NCI-H2196 (cell line): Measurements from ENCODE around the gene GALNT18.

ENCODE experiments used
- DNase-seq: peaks from one replicate; lab custom pipeline; 2025; ENCODE audit not compliant: unreplicated experiment; lab: John Stamatoyannopoulos, UW

Gene GALNT18

DNA sequence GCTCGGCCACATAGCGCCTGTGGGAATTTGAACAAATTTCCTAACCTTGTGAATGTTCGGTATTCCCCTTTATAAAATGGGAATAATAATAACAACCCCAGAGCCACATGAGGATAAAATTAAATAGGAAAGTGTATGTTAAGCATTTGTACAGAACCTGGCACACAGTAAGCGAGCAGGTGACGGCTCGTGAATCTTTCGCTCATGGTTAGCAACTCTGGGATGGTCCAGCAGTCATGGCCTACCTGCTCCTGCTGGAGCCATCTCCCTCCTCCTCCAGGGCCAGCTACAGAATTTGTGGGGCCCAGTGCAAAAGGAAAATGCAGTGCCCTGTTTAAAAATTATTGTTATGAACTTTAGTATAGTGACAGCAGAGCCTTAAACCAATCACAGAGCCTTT lies 180.3 kb downstream of the GALNT18 start:
- no peak for DNase-seq

- DNase-seq: no peak
Measured at GRCh38 chr11:11441091-11441490, 180.7 kb downstream of the GALNT18 start.

- no peak for DNase-seq
Measured at GRCh38 chr11:11440144-11440543, 181.7 kb downstream of the GALNT18 start.

DNA sequence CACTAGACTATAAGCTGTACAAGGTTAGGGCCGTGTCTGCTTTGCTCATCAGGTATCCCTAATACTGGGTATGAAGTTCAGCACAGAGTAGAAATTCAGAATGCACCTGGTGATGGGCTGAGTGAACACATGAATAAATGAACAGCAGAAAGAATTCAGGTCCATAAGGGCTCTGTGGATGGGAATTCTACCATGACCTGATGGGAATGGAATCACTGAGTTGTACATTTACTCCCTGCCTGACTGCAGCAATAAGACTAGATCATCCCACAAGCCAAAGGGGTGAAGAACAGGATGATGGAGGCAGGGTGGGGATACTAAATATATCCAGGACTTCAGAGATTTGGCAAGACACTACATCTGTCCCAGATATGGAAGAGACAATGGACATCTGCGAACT lies 182.2 kb downstream of the GALNT18 start:
- DNase-seq: no peak

GRCh38 chr11:11436715-11437313 lies 185.0 kb downstream of the GALNT18 start:
- DNase-seq: no peak

DNA sequence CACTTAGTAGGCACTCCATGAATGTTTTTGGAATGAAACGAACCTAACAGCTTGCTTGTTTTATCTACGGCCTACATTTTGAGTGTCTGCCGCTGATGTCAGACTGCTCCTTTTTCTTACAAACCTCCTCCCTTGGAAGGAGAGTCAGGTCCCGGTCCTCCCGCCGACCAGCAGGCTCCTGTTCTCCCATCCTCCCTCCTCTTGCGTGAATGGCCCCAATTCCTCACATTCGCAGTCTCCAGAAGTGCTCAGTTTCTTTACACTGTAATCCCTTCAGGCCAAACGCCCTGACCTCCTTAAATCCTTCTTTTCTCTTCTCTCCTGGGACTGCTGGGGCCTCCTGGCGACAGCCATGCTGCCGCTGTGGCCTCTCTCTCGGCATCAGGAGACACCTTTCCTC lies 186.2 kb downstream of the GALNT18 start:
- no peak for DNase-seq

- DNase-seq: no peak
Measured at GRCh38 chr11:11433960-11434359, 187.8 kb downstream of the GALNT18 start.

DNA sequence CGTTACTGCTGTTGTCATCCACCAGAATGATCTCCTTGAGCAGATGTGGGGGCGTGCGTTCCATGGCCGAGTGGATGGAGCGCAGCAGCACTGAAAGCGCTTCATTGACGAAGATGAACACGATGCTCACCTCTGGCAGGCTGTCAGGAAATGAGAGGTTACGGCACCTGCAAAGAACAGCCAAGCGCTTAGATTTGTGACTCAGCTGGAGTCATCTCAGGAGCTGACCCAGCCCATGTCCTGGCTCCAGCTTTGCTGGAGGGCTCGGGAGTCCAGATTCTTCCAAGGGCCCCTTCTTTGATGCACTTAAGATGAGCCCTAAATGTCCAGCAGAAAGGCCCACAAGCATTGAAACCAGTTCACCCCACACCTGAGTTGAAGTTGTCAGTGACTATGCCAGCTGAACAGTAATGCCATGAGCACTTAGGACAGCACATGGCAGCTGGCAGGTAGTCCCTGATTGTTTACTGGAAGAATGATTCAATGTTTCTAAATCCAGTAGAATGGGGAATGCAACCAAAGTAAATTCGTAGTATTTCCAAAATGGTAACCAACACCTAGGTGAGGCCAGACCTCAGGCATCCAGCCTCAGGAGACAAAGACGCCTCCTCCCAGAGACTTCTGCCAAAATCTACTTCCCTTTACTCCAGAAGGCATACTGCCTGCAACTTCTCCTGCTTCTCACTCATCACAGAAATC lies 189.0 kb downstream of the GALNT18 start:
- DNase-seq: no peak

GRCh38 chr11:11430431-11430830 lies 191.4 kb downstream of the GALNT18 start:
- no peak for DNase-seq

GRCh38 chr11:11428714-11429113 lies 193.1 kb downstream of the GALNT18 start:
- DNase-seq: no peak

- no peak for DNase-seq
Measured at GRCh38 chr11:11427542-11427941, 194.3 kb downstream of the GALNT18 start.

GRCh38 chr11:11427140-11427539 lies 194.7 kb downstream of the GALNT18 start:
- no peak for DNase-seq

DNA sequence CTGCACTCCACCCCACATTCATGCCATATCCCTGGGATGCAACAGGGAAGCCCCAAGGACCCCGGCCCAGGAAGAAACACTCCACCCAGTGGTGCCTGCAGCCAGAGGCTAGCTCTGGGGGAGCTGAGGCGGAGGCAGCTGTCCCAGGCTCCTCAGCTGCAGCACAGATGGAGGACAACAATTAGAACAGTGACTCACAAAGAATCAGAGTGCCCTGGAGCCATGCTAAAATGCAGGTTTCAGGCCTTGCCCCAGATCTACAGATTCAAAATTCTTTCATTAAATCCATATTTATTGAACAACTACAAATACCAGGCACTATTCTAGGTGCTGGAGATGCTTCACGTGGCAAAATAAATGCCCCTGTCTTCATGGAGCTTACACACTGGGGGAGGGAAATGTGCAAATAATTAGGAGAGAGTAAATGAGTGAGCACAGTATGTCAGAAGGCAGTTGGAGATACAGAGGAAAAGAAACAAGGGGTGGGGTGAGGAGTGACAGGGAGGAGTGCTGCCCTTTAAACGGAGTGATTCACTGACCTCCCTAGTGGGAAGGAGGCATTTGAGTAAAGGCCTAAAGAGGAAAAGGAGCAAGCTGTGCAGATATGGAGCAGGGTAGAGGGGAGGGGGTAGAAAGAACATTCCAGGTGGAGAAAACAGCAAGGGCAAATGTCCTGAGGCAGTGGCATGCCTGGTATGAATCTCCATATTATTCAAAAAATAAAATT lies 195.4 kb downstream of the GALNT18 start:
- no peak for DNase-seq

DNA sequence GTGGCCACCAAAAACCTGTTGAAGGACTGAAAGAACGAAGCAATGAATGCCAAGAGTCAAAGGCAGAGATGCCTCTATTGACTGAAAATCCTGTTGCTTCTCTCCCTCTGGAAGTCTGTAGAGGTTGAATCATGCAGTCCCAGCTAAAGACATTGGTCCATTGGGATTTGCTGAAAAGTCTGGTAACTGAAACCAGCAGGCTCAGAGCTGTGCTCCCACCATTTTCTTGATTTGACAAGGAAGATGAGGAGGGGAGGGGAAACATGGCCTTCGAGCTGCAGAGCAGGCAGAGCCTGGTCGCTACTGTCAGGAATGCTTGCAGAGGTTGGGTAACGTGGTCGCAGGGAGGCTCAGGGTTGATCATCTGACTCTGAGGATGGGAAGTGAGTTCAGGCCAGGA lies 196.0 kb downstream of the GALNT18 start:
- no peak for DNase-seq

DNA sequence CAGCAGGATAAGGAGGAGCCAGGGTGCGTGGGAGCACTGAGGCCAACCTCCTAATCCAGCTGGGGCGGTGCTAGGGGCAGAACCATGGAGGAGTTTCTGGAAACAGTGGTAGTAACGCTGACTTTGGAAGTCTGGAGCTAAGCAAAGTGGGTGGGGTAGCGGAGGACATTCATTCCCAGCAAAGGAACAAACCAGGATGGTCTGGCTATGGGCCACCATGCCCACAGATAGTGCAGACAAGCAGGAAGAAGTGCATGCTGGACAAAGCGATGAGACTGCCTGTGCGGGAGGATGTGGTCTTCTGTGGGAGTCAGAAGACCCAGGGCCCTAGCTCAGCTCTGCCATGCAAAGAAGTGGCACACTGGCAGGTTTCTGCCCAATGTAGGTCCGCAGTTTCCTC lies 197.1 kb downstream of the GALNT18 start:
- no peak for DNase-seq

GRCh38 chr11:11422411-11423128 lies 199.2 kb downstream of the GALNT18 start:
- DNase-seq: peak; percentile 29

GRCh38 chr11:11421509-11421908 lies 200.3 kb downstream of the GALNT18 start:
- no peak for DNase-seq

- DNase-seq: no peak
Measured at GRCh38 chr11:11420899-11421285, 200.9 kb downstream of the GALNT18 start.

DNA sequence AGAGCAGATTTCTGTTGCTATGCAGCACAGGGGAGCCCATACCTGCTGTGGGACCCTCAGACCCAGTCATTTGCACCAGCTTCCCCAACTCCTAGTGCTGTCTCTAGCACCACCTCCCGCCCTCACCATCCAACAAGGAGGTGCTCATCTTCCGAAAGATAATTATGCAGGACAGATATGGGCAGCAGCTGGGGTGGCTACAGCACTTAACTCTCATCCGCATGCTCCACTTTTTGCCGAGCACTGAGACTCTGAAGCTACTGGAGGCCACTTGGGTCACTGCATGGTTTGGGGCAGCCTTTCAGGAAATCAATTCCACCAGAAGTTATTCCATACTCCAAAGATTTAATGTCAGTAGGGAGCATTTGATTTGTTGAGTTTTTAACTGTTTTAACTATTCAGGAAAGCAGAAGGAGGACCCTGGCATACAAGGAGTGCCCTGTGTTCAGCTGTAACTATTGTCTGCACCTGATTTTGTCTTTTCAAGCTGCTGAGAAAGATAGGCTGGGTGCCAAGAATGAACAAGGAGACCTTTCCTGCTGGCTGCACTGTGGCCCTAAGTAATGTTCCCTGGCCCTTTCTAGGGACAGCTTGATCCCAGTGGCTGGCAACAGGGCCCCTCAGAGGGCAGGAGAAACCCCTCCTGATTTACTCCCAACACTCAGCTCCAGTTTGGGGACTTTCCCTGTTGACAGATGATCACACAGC lies 201.5 kb downstream of the GALNT18 start:
- DNase-seq: peak; percentile 30

DNA sequence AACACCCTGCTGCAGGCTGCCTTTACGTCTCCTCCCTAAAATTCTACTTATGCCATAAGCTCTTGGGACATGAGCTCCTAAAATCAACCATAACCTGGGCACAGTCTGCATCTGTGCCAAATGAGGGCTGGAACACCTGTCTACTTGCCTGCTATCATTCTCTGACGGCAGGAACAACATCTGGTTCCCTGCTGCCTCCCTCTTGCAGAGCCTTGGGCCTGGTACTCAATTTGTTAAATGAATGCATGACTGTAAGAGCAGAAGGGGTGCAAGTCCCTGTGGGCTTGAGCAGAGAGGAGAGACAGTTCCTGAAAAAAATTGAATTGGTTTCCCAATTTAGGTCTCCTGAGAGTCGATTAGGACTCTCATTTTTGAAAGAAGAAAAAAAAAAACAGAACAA lies 202.1 kb downstream of the GALNT18 start:
- no peak for DNase-seq

GRCh38 chr11:11416917-11417316 lies 204.9 kb downstream of the GALNT18 start:
- DNase-seq: no peak
